ENCODE data around the gene MUSK.
A peak's percentile ranks its signal among the peaks of the same experiment; 100 is the strongest.
"Not testable (repeated sequence)": the region's sequence is repeated elsewhere in the genome, so short reads cannot be mapped to it uniquely, and the experiment has no call there.

MUSK gene

DNA sequence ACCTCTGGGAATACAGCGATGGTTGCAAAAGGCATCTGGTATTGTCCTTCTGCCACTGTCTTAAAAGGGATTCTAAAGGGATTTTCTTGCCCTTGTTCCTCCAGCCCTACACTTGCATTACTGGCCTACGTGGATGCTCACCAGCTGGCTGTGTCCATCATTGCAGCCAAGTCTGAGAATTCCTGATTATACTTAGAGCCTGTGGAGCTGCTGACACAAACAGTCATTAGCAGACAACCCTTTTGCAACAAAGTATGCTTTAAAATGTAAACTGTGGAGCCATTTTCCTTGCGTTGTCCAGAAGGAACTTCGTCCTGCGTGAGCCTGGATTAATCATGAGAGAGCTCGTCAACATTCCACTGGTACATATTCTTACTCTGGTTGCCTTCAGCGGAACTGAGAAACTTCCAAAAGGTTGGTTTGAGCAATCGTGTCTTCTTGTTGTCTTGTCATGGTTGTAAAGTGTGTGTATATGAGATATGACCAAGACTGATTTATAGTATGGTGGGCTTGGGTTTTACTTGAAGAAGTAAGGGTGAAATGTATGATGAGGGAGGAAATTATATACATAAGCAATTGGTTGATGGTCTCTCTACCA is at the start of gene MUSK:
Gene MUSK, plus strand, starts transcription at position 222 of the 598 bp plus-strand sequence. Its CDS starts 114 bp downstream, at position 336.
- DNase-seq = no peak

DNA sequence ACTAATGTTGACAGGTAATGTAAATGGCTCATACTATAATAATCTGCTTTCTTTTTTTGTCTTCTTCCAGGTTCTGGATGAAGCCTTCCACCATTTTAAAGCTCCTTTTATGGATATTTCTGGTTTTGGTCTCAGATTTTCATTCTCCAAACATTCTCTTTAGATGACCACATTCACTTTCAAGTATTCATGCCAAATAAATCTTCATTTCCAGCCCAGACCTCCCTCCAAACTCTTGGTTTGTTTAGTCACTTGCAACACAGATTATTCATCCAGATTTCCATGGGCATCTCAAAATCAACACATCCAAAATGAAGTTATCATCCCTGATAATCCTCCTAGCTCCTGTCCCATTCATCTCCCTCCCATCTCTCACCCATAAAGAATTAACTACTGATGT is 48.8 kb upstream of the MUSK start:
- DNase-seq = no peak

DNA sequence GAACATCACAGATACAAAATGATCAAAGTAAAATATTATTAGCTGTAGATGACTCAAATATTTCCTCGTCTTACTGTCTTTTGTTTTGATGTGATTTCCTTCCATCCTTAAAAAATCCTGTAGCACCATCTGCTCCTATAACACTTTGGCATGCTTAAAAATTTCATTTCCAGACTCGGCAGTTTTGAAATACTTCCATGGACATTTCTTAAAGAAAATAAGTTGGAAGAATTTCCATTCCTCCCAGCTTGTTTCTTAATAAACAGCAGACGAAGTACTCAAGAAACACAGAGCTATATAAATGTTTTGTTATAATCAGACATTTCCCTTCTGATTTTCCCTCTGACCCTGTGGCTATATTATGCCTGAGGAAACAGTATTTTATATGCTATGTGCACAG is 47.9 kb upstream of the MUSK start:
- DNase-seq = no peak

DNA sequence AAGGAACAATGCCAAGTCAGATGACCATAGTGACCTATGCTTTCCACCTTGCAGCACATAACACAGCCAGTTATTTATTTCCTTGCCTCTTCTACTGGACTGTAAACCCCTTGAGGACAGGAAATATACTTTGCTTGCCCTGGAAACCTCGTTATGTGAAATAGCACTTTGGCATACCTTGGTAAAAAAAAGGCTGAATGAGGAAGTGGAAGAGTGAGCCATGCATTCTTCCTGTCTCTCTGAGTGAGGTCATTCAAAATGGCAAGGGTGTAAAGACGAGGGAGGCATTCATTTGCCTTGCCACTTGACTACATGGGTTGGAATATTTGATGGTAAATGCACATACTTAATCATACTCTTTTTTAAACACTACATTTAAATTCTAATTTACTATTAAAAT is 46.2 kb upstream of the MUSK start:
- DNase-seq = no peak

DNA sequence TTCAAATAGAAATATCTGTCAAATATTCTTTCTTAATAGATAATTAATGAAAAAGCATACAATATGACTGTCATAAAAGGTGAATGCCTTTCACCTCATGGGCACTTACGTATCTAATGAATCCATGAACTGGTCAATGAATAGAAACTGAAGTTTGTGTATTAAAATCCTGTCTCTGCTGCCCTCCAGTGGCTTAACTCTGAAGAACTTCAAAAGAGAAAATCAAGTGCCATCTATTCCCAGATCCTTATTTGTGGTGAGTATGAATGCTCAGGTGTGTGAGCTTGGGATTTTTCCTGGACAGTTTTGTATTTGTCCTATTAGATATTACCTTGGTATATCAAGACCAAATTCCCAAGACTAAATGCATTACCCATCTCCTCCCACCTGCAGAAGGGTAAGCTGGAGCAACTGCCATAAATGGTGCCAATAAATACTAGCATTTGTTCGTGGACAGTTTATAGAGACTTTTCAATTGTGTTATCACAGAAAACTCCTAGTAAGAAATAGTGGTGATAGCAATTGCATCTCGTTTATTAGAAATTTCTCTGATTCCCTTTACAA is 45.0 kb upstream of the MUSK start:
- peak; percentile 3 for DNase-seq

DNA sequence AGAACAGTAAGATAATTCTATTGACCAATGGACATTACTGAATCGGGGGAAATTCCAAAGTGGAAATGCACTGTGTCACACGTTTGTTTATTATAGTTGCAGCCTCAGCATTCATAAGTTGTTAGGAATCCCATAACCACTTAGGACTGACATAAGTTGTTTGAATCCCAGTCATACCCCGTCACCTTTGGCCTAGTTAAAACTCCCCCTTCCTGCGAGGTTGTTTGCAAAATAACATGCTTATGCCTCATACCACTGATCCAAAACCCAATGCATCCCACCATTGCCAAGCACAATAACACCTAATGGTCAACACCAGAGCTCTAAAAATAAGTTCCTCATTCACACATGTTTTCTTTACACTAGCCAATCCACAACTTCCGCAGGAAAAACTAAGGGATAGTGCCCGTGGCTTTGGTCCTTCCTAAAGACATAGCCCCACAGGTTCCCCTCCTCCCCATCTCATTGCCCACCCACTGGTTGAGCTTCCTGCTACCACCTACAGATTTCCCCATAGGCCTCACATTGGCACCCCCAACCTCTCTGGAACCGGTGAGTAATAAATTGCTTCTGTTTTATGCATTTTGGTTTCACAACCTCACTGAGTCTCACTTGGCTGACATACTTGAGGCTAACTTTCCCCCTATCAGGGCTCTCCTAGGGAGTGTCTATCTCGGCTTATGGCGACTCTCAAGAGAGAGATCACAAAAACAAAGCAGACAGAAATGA is 42.3 kb upstream of the MUSK start:
- no peak for DNase-seq

DNA sequence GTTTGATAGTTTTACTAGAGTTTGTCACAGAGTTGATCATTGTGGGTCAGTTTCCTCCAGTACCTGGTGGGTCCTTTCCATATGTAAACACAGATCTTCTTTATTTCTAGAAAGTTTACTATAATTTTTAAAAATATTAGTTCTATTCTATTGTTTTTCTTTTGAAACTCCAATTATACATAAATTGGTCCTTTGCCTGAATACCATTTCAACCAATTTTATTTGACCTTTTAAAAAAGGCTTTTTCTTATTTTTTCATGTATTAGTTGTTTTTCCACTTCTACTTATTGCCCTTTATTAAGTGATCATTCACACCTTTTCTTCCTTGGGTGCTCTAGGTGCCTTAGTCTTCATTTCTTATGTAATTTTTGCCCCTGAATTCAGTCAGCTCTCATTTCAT is 33.0 kb upstream of the MUSK start:
- DNase-seq = no peak

DNA sequence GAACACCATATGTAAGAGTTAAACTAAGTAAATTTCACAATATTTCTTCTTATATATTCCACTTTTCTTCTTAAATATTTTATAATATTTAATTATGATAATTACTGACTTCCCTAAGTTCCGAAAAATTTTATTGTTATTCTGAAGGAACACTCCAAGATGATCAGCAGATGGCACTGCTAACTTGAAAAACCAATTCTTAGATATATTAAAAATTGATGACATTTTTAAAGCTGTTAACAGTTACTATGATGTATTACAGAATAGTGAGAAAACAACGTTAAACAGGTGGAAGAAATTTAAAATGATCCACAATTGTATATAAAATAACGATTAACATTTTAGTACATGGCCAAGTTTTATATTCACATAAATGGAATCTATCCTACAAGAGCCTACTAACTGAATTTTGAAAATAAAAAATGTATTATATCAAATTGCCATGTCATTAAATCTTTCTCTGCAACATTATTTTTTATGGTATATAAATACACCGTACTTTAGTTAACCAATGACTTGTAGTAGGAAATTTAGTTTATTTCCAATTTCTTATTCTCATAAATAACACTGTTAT is 30.1 kb upstream of the MUSK start:
- DNase-seq = no peak

DNA sequence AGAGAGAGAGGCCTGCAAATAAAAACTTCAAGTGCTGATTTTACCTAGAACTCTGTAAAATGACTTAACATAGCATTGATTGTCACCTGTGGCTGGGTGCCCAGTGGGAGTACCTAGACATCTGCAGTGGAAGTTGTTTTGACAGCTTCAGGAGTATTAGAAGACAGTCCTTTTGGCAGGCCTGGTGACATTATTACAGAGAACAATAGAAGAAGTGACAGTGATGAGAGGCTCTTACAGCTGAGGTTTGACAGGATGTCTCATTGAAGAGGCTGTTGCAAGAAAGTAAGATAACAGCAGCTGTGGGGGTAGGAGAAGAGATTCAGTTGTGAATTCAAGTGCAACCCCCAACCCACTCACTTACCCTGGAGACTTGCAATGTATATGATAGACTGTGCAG is 27.9 kb upstream of the MUSK start:
- peak; percentile 49 for DNase-seq

DNA sequence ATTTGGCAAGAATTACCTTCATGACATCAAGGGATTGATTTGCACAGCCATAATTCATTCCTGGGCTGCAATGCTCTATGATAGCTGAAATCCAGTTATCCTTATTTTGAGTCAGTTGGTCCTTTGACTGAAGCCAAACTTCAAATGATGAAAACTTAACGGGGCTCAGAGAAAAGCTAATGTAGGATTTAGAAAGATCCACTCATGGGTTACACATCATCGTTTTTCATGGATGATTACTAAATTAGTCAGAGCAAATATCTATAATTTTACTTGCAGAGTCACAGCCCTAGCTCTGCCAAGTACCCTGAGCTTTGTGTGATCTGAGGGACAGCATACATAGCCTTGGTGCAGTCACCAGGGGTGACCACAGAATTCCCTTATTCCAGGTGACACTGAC is 27.3 kb upstream of the MUSK start:
- DNase-seq = no peak

DNA sequence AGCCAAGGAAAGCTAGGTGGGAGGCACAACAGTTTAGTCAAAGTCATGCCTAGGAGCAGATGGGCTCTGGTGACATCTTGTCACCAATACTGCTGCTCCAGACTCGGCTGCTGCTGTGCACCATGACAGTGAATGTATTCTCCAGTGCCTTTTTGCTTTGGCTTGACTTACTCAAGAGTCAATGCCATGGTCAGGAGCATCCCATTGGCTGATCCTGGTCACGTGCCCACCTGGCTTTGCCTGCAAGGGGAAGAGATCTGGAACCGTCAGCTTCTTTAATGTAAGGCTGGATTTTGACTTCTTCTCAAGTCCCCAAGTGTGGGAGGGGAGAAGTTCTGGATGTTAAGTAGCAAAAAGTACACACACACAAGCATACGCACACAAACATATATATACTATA is 19.9 kb upstream of the MUSK start:
- DNase-seq = no peak

DNA sequence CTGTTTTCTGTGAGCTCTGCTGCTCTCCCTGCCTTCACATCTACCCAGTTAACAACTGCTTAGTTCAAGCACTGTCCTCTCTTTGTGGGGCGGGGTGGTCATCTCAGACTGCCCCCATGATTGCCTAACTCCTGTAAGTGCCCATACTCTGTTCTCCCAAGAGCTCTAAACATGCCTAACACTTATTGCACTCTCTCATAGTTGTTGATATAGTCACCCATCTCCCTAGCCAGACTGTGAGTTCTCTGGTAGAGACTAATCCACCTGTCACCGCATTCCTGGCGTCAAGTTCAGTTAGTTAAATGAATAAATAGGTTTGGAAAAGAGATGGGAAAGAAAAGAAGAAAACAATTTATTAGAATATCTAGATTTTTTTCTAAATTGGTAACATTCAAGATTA is 18.3 kb upstream of the MUSK start:
- no peak for DNase-seq

DNA sequence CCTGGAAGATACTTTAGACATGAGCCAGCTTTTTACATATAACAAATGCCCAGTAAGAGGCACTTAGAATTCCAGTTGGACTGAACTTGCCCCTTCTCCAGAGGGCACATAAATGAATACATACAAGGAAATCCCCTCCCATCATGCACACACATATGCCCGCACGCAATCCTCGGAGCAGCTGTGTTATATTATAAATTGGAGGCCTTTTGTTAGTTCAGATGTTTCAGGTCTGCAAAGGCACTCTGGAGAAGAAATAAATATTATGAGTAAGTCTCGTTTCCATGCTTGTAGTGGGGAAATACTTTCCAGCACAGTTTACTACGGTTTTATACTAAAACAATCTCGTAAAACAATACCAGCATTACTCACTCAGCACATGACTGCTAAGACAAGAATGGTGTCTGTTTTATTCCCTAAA is 17.6 kb upstream of the MUSK start:
- no peak for DNase-seq

DNA sequence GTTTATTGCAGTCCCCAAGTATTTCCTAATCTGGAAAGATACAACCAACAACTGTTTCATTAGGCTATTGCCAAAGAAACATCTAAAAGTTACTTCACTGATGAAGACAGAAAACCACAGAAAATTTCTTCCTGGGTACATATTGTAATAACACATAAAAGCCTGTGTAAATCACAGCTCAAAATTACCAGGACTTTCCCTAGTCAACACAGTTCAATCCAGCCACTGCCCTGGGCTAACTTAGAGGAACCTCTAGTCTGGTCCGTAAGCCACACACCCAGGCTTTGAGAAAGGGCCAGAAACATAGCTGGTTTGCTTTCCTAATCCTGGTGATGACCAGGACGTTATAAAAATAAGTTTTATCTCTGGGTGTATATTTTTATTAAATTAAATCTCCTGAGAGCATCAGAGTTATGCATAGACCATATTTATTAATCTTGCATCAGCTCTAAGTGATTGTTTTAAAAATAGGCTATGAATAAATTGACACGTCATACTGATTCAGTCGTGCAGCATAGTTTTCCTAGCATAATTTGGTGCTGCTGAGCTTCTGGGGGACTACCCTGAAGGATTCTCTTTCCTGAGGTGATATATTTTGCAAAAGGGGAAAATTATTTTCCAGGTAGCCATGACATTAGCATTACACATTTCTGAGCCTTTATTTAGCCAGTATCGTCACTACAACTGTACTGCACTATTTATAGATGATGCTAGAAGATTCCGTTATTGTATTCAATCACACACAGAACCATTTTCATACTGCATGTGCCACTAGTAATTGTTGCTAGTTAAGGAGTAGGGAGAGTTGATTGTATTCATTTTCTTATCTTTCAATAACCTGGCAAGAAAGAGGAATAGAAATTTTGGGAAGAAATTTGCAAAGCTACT is 12.6 kb upstream of the MUSK start:
- no peak for DNase-seq

DNA sequence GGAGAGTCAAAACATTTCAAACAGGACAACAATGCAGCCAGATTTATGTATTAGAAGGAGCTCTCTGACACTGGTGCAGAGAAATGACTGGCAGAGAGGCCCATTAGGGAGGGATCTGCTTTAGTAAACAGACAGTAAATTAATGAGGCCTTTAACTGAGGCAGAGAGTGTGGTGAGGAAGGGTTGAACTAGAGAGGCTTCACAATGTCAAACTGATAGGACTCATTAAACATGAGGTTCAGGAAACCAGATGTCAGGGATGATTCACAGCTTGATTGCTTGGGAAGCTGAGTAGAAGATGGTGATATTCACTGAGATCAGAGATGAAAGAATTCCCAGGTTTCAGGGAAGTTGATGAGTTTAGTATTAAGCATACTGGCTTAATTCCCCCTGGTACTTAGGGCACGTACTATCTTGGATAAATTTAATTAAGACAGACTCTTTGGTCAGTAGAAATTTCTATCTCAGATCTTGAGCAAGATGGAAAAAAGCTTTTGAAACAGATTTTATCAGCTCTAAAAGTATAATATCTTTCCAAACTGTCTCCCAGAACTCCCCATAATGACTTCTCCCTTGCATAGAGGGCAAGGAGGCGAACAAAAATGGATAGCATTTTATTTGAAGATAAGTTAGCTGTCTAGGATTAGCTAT is 8.6 kb upstream of the MUSK start:
- no peak for DNase-seq

DNA sequence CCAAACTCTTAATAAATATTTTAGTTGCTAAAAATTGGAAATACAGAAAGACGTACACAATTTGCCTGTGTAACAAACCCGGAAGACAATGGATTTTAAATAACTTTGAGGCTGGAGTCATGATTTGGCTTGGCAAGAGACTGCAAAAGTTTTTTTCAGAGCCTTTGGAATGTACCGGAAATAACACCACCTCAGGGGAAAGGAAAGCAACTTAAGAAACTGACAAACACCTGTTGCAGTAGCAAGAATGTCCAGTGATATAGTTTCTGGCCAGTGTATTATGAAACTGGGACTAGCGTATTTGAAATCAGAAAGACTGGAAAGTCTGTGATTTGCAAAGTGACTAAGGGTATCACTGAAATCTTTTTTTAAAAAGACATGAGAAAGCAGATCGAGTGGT is 842 bp downstream of the MUSK start:
- no peak for DNase-seq

DNA sequence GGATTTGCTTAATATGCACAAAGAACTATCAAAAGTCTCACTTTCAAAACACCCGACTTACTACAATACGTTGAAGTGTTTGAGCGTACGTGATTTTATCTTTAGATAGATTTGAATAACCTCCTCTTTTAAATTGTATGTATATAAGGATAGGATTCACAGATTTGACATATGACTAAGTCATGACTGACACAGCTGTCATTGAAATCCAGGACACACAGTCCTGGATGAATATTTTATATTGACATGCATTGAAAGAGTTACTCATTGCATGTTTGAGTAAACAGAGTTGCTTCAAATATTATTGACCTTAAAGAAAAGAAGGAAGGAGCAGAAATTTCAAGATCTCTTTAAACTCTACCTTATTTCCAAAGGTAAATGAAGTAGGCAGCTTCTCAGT is 3.3 kb downstream of the MUSK start:
- DNase-seq = no peak

DNA sequence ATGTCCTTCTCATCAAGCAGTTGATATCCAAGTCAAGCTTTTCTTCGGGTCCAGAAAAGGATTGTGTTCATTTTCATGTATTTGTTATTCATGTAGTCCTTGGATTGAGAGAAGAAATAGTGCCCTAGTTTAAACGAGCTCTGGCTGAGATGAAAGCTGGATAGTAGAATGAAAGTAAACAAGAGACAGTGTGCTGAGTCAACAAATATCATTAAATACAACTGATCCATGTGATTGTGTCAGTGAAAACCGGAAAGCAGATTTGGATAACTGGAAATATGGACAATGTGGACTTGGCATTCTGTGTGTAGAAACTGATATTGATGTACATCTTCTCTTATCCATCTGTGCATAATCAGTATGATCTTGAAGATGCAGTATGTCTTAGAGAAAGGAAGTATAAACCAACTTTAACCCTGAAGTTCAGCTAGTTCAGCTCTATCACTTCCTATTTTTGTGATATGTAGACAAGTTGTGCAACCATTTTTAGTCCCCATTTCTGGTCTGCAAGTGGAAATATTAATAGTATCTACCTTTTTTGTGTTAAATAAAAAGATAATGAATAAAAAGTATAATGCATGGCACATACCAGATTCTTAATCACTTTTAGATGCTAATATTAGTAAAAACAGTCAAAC is 4.4 kb downstream of the MUSK start:
- no peak for DNase-seq

DNA sequence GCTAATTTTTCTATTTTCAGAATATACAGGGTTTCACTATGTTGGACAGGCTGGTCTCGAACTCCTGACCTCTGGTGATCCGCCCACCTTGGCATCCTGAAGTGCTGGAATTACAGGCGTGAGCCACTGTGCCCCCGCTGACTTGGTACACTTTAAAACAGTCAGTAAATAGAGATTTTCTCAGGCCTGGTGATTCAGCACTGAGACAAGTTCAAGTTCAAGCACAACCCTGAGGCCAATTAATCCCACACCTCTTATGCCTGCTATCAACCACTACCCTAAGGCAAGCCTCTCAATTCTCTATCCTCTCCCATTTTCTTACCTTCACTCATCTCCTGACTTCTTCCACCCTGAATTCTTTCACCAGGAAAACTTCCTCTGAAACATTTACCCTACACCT is 18.9 kb downstream of the MUSK start:
- no peak for DNase-seq

DNA sequence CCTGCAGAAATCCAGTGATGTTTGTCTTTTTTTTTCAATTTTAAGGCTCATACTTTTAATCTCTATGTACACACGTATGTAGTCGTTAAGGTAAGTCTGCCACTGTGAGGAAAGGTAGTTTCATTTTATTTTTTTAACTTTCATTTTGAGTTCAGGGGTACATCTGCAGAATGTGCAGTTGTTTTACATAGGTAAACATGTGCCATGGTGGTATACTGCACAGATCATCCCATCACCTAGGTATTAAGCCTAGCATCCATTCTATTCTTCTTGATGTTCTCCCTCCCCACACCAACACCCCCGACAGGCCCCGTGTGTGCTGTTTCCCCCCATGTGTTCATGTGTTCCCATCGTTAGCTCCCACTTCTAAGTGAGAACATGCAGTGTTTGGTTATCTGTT is 19.7 kb downstream of the MUSK start:
- DNase-seq = no peak

DNA sequence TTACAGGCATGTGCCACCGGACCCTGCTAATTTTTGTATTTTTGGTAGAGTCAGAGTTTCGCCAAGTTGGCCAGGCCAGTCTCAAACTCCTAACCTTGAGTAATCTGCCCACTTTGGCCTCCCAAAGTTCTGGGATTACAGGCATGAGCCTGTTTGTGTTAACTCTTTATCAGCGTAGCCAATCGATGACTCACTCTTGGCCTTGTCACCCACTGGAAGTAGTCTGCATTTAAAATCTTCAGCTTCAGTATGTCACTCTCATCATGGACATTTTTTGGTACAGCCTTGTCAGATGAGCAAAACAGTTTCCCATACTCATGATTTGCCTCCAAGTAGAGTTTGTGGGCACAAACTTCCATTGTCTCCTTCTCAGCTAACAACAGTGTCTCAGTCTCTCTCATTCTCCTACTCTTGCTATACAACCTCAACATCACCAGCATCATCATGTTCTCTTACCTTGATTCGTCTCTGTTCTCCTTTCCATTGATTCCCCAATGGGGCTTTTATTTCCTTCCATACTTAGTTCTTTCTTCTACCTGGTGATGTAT is 22.5 kb downstream of the MUSK start:
- DNase-seq = no peak

DNA sequence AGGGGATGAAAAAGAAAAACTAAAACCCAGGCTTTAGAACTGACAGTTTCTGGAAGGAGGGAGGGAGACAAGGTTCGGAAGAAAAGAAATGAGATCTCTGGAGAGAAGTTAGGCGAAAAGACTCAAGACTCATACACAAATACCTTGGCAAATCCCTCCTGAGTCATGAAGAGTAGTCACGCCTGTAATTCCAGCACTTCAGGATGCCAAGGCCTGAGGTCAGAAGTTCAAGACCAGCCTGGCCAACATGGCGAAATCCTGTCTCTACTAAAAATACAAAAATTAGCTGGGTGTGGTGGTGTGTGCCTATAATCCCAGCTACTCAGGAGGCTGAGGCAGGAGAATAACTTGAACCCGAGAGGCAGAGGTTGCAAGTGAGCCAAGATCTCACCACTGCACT is 27.3 kb downstream of the MUSK start:
- not testable (repeated sequence) for DNase-seq
